ENCODE measurements around the gene OIP5. TPM values are rescaled to one million over a fixed set of nuclear protein-coding genes. Genes with fewer than 3 reads are reported as not detected.
"Not testable (repeated sequence)": the region's sequence is repeated elsewhere in the genome, so short reads cannot be mapped to it uniquely, and the experiment has no call there.

OIP5 gene
- polyA plus RNA-seq, 1 donor (not counting 4 experiments of a cell fraction or from before 2014, with no cell fraction given) = 9.8 TPM

DNA sequence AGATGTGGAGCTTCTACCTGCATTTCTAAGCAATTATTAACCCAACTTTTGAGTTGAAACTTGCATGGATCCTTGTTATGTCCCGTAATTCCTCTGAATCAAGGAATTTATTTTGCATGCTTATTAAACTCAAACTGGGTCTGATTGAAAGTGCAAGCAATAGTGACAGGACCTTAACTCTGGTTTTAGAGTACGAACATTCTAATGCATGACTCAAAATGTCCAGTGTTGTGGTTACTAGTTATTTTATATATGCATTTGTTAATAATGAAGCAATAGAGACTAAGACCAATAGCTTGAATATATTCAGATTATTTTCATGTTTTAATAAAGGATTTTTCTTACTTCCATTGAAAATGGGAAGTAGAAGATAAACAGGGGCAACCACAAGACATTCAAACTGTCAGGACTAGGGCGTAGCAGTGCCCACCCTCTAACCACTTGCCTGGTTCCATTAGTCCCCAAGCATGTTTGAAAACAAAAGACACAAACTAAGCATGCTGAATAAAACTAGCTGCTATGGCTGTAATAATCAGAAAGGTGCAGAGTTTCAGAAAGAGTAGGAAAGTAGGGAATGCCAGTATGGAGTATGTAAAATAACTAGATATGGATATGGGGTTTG, 28.1 kb downstream of the OIP5 start:
- dilution Hi-C loops (cut with MboI; ENCODE audit: extremely low pct_ligation_motif_present, low sequenced_read_pairs) = no loop called here
- Histone ChIP-seq H3K9ac (ENCODE audit: control insufficient read depth, extremely low read depth, insufficient read depth, low read length) (no peak overlapping the region), H3K9me1 (ENCODE audit: control insufficient read depth, extremely low read depth, insufficient read depth, low read length) (no peaks in the 10 kb centered on the region), H3K4me2 (ENCODE audit: control insufficient read depth, extremely low read depth, insufficient read depth, low read depth, low read length) (no peak overlapping the region), H2AFZ (ENCODE audit: control insufficient read depth, low read length) (no peak overlapping the region), H3K4me1 (ENCODE audit: control insufficient read depth, extremely low read depth, insufficient read depth, low read length) (no peaks in the 10 kb centered on the region), H3K27ac (ENCODE audit: control insufficient read depth, insufficient read depth, low read length) (no peak overlapping the region), H4K20me1 (ENCODE audit: control insufficient read depth, extremely low read depth, insufficient read depth, low read length) (no peaks in the 10 kb centered on the region), H3K27me3 (ENCODE audit: control insufficient read depth, extremely low read depth, insufficient read depth, low read length) (no peaks in the 10 kb centered on the region), H3K79me2 (ENCODE audit: control insufficient read depth, insufficient read depth, low read length) (no peaks in the 10 kb centered on the region), H3K4me3 (ENCODE audit: control insufficient read depth in 2 of 3, extremely low read depth in 1 of 3, insufficient read depth in 2 of 3, low read depth in 1 of 3, low read length in 3 of 3) (no peak overlapping the region), H3K9me3 (ENCODE audit: control insufficient read depth, low read depth, low read length) (no peaks in the 10 kb centered on the region), H3K36me3 (ENCODE audit: control insufficient read depth in 2 of 2, extremely low read depth in 1 of 2, insufficient read depth in 2 of 2, low read length in 2 of 2) (peaks cover 0 to 3% of the 10 kb centered on the region in 2 experiments)
- TF ChIP-seq, protein P1, sequence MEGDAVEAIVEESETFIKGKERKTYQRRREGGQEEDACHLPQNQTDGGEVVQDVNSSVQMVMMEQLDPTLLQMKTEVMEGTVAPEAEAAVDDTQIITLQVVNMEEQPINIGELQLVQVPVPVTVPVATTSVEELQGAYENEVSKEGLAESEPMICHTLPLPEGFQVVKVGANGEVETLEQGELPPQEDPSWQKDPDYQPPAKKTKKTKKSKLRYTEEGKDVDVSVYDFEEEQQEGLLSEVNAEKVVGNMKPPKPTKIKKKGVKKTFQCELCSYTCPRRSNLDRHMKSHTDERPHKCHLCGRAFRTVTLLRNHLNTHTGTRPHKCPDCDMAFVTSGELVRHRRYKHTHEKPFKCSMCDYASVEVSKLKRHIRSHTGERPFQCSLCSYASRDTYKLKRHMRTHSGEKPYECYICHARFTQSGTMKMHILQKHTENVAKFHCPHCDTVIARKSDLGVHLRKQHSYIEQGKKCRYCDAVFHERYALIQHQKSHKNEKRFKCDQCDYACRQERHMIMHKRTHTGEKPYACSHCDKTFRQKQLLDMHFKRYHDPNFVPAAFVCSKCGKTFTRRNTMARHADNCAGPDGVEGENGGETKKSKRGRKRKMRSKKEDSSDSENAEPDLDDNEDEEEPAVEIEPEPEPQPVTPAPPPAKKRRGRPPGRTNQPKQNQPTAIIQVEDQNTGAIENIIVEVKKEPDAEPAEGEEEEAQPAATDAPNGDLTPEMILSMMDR (optimal IDR thresholded peaks at IDR 0.05 in 1 of 3, IDR thresholded peaks at IDR 0.05 in 1 of 3, conservative IDR thresholded peaks at IDR 0.05 in 1 of 3; ENCODE audit: extremely low read depth in 1 of 3, insufficient read depth in 2 of 3, low read length in 3 of 3) = no peak
- no peak for TF ChIP-seq EZH2 (IDR thresholded peaks at IDR 0.05; ENCODE audit: low read length)
- DNase-seq (ENCODE audit: low read depth, low spot score) = no peak
- FAIRE-seq = no peak

DNA sequence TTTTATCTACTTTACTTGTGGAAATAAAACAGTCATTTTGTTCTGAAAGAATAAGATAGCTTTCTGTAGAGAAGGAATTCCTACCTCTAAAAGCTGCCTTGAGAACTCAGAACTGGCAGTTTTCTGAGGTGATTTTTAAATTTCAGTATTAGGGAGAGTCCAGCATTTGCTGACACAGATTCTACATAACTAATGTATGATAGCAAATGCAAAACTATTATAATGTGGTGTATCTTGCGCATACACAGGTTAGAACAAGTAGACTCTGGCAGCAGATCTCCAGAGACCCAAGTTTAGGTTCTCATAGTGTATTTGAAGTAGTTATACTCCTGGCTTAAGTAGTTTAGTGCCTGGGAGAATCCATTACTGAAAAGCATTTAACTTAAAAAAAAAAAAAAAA, 30.8 kb downstream of the OIP5 start:
- Histone ChIP-seq H2AFZ (ENCODE audit: control insufficient read depth, low read length) (no peak overlapping the region), H3K4me3 (ENCODE audit: control insufficient read depth in 2 of 3, extremely low read depth in 1 of 3, insufficient read depth in 2 of 3, low read depth in 1 of 3, low read length in 3 of 3) (no peak overlapping the region), H3K9me1 (ENCODE audit: control insufficient read depth, extremely low read depth, insufficient read depth, low read length) (no peaks in the 10 kb centered on the region), H3K36me3 (ENCODE audit: control insufficient read depth in 2 of 2, extremely low read depth in 1 of 2, insufficient read depth in 2 of 2, low read length in 2 of 2) (peaks cover 0 to 5% of the 10 kb centered on the region in 2 experiments), H3K4me2 (ENCODE audit: control insufficient read depth, extremely low read depth, insufficient read depth, low read depth, low read length) (no peak overlapping the region), H3K27me3 (ENCODE audit: control insufficient read depth, extremely low read depth, insufficient read depth, low read length) (no peaks in the 10 kb centered on the region), H3K9ac (ENCODE audit: control insufficient read depth, extremely low read depth, insufficient read depth, low read length) (no peak overlapping the region), H4K20me1 (ENCODE audit: control insufficient read depth, extremely low read depth, insufficient read depth, low read length) (no peaks in the 10 kb centered on the region), H3K4me1 (ENCODE audit: control insufficient read depth, extremely low read depth, insufficient read depth, low read length) (no peaks in the 10 kb centered on the region), H3K27ac (ENCODE audit: control insufficient read depth, insufficient read depth, low read length) (no peak overlapping the region), H3K9me3 (ENCODE audit: control insufficient read depth, low read depth, low read length) (no peaks in the 10 kb centered on the region), H3K79me2 (ENCODE audit: control insufficient read depth, insufficient read depth, low read length) (peaks cover 2% of the 10 kb centered on the region)
- FAIRE-seq = no peak
- no peak for TF ChIP-seq EZH2 (IDR thresholded peaks at IDR 0.05; ENCODE audit: low read length)
- TF ChIP-seq, protein P1 (optimal IDR thresholded peaks at IDR 0.05 in 1 of 3, IDR thresholded peaks at IDR 0.05 in 1 of 3, conservative IDR thresholded peaks at IDR 0.05 in 1 of 3; ENCODE audit: extremely low read depth in 1 of 3, insufficient read depth in 2 of 3, low read length in 3 of 3) = no peak
- no peak for DNase-seq (ENCODE audit: low read depth, low spot score)
- dilution Hi-C loops (cut with MboI; ENCODE audit: extremely low pct_ligation_motif_present, low sequenced_read_pairs) = no loop called here

DNA sequence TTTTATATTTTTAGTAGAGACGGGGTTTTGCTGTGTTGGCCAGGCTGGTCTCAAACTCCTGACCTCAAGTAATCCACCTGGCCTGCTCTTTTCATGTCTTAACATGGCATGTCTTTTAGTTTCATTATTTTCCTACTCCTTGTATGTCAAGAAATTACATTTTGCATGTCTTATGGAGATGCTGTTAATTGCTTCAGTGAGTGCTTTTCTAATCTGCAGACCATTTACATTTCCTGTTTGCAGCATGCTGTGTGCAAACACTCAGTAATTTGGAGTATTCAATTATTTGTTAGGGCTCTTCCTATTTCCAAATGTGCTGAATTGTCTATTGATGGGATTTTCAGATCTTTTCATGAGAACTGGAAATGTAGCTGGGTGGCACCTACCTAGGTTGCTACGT, 31.3 kb downstream of the OIP5 start:
- H4K20me1 ChIP-seq (ENCODE audit: control insufficient read depth, extremely low read depth, insufficient read depth, low read length); H3K36me3 ChIP-seq (ENCODE audit: control insufficient read depth in 2 of 2, extremely low read depth in 1 of 2, insufficient read depth in 2 of 2, low read length in 2 of 2); H2AFZ ChIP-seq (ENCODE audit: control insufficient read depth, low read length); DNase-seq (ENCODE audit: low read depth, low spot score); H3K79me2 ChIP-seq (ENCODE audit: control insufficient read depth, insufficient read depth, low read length); H3K9ac ChIP-seq (ENCODE audit: control insufficient read depth, extremely low read depth, insufficient read depth, low read length); H3K4me1 ChIP-seq (ENCODE audit: control insufficient read depth, extremely low read depth, insufficient read depth, low read length); H3K27ac ChIP-seq (ENCODE audit: control insufficient read depth, insufficient read depth, low read length); H3K9me1 ChIP-seq (ENCODE audit: control insufficient read depth, extremely low read depth, insufficient read depth, low read length); dilution Hi-C loops (cut with MboI; ENCODE audit: extremely low pct_ligation_motif_present, low sequenced_read_pairs); FAIRE-seq; H3K9me3 ChIP-seq (ENCODE audit: control insufficient read depth, low read depth, low read length); H3K4me2 ChIP-seq (ENCODE audit: control insufficient read depth, extremely low read depth, insufficient read depth, low read depth, low read length); H3K4me3 ChIP-seq (ENCODE audit: control insufficient read depth in 2 of 3, extremely low read depth in 1 of 3, insufficient read depth in 2 of 3, low read depth in 1 of 3, low read length in 3 of 3); H3K27me3 ChIP-seq (ENCODE audit: control insufficient read depth, extremely low read depth, insufficient read depth, low read length): not testable (repeated sequence)

All from keratinocyte (primary cell).